HepG2 (cell line): ENCODE results near the gene HSPE1. TPM values are rescaled to one million over a fixed set of nuclear protein-coding genes. Genes with fewer than 3 reads are reported as not detected.
A peak's percentile ranks its signal among the peaks of the same experiment; 100 is the strongest.

ENCODE experiments used
- AKAP8 ChIP-seq: sonication (generic); formaldehyde crosslinking; IDR thresholded peaks from 2 replicates; pipeline ENCODE4 v1.5.1; 2020; ENCODE audit warnings: mild to moderate bottlenecking, missing genetic modification reagents
- DMTF1 ChIP-seq: sonication (generic); formaldehyde crosslinking; IDR thresholded peaks from 2 replicates; pipeline ENCODE4 v1.4.0; 2020; ENCODE audit warnings: mild to moderate bottlenecking, missing genetic modification reagents
- DPF2 ChIP-seq: sonication (generic); formaldehyde crosslinking; IDR thresholded peaks from 2 replicates; pipeline ENCODE4 v1.4.0; 2020; ENCODE audit warnings: mild to moderate bottlenecking, low read depth, missing genetic modification reagents, borderline replicate concordance
- FOXO1 ChIP-seq: sonication (generic); formaldehyde crosslinking; IDR thresholded peaks from 2 replicates; pipeline ENCODE4 v1.4.0; 2020; ENCODE audit warnings: missing genetic modification reagents
- FUBP1 ChIP-seq: sonication (generic); formaldehyde crosslinking; IDR thresholded peaks from 2 replicates; pipeline ENCODE4 v1.5.1; 2020; ENCODE audit warnings: missing genetic modification reagents, mild to moderate bottlenecking, borderline replicate concordance
- LRRFIP1 ChIP-seq: sonication (generic); formaldehyde crosslinking; conservative IDR thresholded peaks from 2 replicates; pipeline ENCODE4 v1.4.0; 2020; ENCODE audit warnings: missing genetic modification reagents
- RFX3 ChIP-seq: IDR thresholded peaks from 2 replicates; pipeline ENCODE4 v1.6.1; 2016; ENCODE audit warnings: missing biosample characterization, missing genetic modification reagents
- SNRNP70 ChIP-seq: fragments of 200-400 bp; formaldehyde crosslinking; IDR thresholded peaks from 2 replicates; pipeline ENCODE4 v1.6.1; 2017; ENCODE audit warnings: mild to moderate bottlenecking, low read depth, low read length, moderate library complexity
- TFDP2 ChIP-seq: sonication (generic); formaldehyde crosslinking; IDR thresholded peaks from 2 replicates; pipeline ENCODE4 v1.4.0; 2020; ENCODE audit warnings: missing genetic modification reagents
- U2AF1 ChIP-seq: fragments of 200-400 bp; formaldehyde crosslinking; optimal IDR thresholded peaks from 2 replicates; pipeline ENCODE3; 2017; ENCODE audit warnings: mild to moderate bottlenecking, low read depth, low read length
- ZBTB46 ChIP-seq: sonication (generic); formaldehyde crosslinking; IDR thresholded peaks from 2 replicates; pipeline ENCODE4 v1.4.0; 2020; ENCODE audit warnings: mild to moderate bottlenecking, missing genetic modification reagents, borderline replicate concordance
- ZFAT ChIP-seq: sonication (generic); formaldehyde crosslinking; conservative IDR thresholded peaks from 2 replicates; pipeline ENCODE4 v1.8.1; 2023; ENCODE audit warnings: missing genetic modification reagents, inconsistent platforms
- ZFP90 ChIP-seq: sonication (generic); formaldehyde crosslinking; IDR thresholded peaks from 2 replicates; pipeline ENCODE4 v1.8.0; 2022; ENCODE audit warnings: missing genetic modification reagents, mild to moderate bottlenecking, inconsistent platforms, borderline replicate concordance
- ZMYM2 ChIP-seq: sonication (generic); formaldehyde crosslinking; IDR thresholded peaks from 2 replicates; pipeline ENCODE4 v1.8.0; 2022; ENCODE audit warnings: mild to moderate bottlenecking, missing genetic modification reagents
- ZNF24 ChIP-seq: fragments of 450-650 bp; IDR thresholded peaks from 2 replicates; pipeline ENCODE4 v1.6.1; 2017; ENCODE audit warnings: antibody characterized with exemption, mild to moderate bottlenecking
- ZNF253 ChIP-seq: sonication (generic); formaldehyde crosslinking; IDR thresholded peaks from 2 replicates; pipeline ENCODE4 v1.8.0; 2022; ENCODE audit warnings: mild to moderate bottlenecking, missing genetic modification reagents, borderline replicate concordance
- ZNF343 ChIP-seq: sonication (generic); formaldehyde crosslinking; IDR thresholded peaks from 2 replicates; pipeline ENCODE4 v1.4.0; 2020; ENCODE audit warnings: mild to moderate bottlenecking, missing genetic modification reagents
- polyA plus RNA-seq, 8 experiments: library from polyadenylated mRNA; depleted of rRNA in 3 of 8; stranded (reverse) in 7 of 8; unstranded in 1 of 8; fragments of >200 nt; fragmentation: Illumina TruSeq in 4 of 8; extraction: Trizol in 4 of 8; gene quantifications; 2 replicates each; pipeline versions ENCODE4 v1.2.1 to v1.2.3, GENCODE V29; 2011 to 2016; ENCODE audit warnings: low read depth in 4 of 8, missing spikeins in 1 of 8, mixed read lengths in 1 of 8; ENCODE audit not compliant: insufficient read depth in 1 of 8
- total RNA-seq, 5 experiments: library from RNA; depleted of rRNA; stranded (reverse); fragments of >200 nt; fragmentation: Illumina TruSeq; extraction: Trizol; gene quantifications; 2 replicates each; pipeline ENCODE4 v1.2.3, GENCODE V29; 2016; ENCODE audit warnings: low read depth in 1 of 5
- TF ChIP-seq, protein P1 (sequence below): sonication (generic); formaldehyde crosslinking; IDR thresholded peaks from 2 replicates; pipeline ENCODE4 v1.4.0; 2020; ENCODE audit warnings: missing genetic modification reagents; ENCODE audit errors: not compliant biosample characterization

Gene HSPE1
- total and polyA plus RNA-seq, 2 of the 13 experiments (the other 11 are each of a cell fraction or from before 2014, with no cell fraction given), result 244 to 823 TPM

GRCh38 chr2:197453123-197453913 lies 46.9 kb upstream of the HSPE1 start, which contains the start of gene COQ10B (continued):
- TF ChIP-seq RFX3 (CRISPR knock-in tag), result no peak
- no peak for TF ChIP-seq FOXO1 (CRISPR knock-in tag)
- no peak for TF ChIP-seq DPF2 (CRISPR knock-in tag)
- peak; percentile 29 for TF ChIP-seq U2AF1
- TF ChIP-seq TFDP2 (CRISPR knock-in tag), result peak; percentile 74
- TF ChIP-seq ZMYM2 (CRISPR knock-in tag), result no peak
- TF ChIP-seq ZFAT (CRISPR knock-in tag), result no peak
- no peak; the same call in 1 of the 2 replicates for TF ChIP-seq ZNF343 (CRISPR knock-in tag)
- TF ChIP-seq ZFP90 (CRISPR knock-in tag), result peak; percentile 94
- no peak for TF ChIP-seq DMTF1 (CRISPR knock-in tag)
- TF ChIP-seq LRRFIP1 (CRISPR knock-in tag), result no peak
- TF ChIP-seq, protein P1, sequence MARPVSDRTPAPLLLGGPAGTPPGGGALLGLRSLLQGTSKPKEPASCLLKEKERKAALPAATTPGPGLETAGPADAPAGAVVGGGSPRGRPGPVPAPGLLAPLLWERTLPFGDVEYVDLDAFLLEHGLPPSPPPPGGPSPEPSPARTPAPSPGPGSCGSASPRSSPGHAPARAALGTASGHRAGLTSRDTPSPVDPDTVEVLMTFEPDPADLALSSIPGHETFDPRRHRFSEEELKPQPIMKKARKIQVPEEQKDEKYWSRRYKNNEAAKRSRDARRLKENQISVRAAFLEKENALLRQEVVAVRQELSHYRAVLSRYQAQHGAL (CRISPR knock-in tag), result no peak
- TF ChIP-seq ZBTB46, result peak; percentile 38; the same call in 1 of the 2 replicates
- TF ChIP-seq ZNF253 (CRISPR knock-in tag), result 0 out of 2 replicates have a peak, but pooled peaks have one; percentile 73
- TF ChIP-seq AKAP8 (CRISPR knock-in tag), result no peak
- TF ChIP-seq FUBP1 (CRISPR knock-in tag), result no peak
- no peak for TF ChIP-seq SNRNP70
- TF ChIP-seq ZNF24, result no peak
